Retinal pigment epithelial cell (primary cell): ENCODE data around the gene ZDHHC8.

ENCODE experiments used
- DNase-seq: peaks from one replicate; pipeline ENCODE4 v3.0.0-alpha.2; 2010; ENCODE audit warnings: low read depth
- H3K4me3 ChIP-seq: 2 replicates; pipeline ENCODE4 v1.5.1; 2011; ENCODE audit warnings: mild to moderate bottlenecking, low read length, control low read depth, moderate library complexity
- TF ChIP-seq, protein P1 (sequence below): conservative IDR thresholded peaks from 2 replicates; pipeline ENCODE4 v1.5.1; 2011; ENCODE audit warnings: low read depth, low read length, control low read depth, inconsistent platforms

The ZDHHC8 gene

DNA sequence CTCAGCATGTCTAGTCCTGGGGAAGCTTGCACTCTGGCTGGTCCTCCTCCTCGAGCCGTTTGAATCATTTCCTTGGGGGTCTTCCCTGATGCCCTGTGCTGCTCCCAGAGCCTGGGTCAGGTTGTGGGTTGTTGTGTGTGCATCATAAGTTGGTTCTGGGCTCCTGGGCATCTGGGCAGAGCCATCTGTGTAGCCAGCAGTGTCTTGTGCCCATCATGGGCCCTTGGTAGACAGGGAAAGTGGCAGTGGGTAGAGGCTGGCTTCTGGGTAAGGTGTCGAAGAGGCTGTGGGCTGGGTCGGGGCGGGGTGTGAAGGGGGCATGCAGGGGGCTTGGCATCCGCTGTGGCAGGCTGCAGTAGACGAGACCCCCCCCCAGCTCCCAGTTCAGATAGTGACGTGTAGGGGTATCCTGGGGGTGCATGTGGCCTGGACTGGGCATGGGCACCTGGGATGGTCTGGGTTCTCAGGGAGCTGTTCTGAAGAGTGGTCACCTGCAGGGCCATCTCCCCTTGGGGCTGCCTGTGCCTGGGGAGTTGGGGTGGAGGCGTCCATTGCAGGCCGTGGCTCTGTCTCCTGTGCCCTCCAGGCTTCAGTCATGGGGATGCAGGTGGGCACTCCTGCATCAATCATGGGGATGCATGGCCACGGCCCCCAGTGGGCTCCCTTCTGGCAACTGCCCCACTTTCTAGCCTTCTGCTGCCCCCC is 7.4 kb upstream of the ZDHHC8 start:
- H3K4me3 ChIP-seq: no peak overlapping the region
- no peak for DNase-seq
- TF ChIP-seq, protein P1, sequence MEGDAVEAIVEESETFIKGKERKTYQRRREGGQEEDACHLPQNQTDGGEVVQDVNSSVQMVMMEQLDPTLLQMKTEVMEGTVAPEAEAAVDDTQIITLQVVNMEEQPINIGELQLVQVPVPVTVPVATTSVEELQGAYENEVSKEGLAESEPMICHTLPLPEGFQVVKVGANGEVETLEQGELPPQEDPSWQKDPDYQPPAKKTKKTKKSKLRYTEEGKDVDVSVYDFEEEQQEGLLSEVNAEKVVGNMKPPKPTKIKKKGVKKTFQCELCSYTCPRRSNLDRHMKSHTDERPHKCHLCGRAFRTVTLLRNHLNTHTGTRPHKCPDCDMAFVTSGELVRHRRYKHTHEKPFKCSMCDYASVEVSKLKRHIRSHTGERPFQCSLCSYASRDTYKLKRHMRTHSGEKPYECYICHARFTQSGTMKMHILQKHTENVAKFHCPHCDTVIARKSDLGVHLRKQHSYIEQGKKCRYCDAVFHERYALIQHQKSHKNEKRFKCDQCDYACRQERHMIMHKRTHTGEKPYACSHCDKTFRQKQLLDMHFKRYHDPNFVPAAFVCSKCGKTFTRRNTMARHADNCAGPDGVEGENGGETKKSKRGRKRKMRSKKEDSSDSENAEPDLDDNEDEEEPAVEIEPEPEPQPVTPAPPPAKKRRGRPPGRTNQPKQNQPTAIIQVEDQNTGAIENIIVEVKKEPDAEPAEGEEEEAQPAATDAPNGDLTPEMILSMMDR: no peak

DNA sequence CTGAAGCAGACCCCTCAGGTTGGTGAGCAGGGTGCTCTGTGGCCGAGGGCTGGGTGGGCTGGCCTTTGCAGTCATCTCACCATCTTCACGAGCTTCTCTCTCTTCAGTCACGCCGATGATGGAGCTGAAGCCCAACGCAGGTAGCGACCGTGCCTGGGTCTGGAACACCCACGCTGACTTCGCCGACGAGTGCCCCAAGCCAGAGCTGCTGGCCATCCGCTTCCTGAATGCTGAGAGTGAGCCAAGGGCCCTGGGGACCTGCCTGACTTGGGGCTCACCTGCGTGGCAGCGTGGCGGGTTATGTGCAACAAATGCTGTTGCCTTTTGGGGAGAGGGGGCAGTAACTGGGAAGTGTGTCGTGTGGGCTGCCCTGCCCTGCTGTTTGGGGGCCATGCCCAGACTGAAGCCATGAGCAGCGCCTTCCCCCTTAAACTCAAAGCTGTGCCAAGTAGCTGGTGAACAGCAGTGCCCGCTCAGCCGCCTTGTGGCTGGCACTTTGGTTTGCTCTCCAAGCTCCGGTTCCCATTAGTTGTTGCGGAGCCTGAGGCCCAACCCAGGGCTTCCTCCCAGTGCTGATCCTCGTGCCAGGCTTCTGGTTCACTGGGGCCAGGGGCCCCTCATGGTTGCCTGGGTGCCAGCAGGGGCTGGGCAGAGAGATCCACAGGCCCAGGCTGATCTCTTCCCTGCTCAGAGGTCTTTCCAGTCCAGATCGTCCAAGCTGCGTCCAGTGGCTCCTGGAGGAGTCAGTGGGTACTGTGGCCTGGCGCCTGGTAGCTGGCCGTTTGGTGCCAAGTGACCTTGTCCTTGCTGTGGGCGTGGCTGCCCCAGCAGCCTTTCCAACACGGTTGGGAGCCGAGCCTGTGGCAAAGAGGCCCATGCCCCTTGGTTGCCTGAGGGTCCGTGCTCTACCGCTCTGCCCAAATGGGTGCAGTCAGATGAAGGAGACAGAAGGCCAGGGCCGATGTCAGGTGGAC is 6.1 kb upstream of the ZDHHC8 start:
- no peak overlapping the region for H3K4me3 ChIP-seq
- no peak for DNase-seq
- TF ChIP-seq, protein P1: no peak

DNA sequence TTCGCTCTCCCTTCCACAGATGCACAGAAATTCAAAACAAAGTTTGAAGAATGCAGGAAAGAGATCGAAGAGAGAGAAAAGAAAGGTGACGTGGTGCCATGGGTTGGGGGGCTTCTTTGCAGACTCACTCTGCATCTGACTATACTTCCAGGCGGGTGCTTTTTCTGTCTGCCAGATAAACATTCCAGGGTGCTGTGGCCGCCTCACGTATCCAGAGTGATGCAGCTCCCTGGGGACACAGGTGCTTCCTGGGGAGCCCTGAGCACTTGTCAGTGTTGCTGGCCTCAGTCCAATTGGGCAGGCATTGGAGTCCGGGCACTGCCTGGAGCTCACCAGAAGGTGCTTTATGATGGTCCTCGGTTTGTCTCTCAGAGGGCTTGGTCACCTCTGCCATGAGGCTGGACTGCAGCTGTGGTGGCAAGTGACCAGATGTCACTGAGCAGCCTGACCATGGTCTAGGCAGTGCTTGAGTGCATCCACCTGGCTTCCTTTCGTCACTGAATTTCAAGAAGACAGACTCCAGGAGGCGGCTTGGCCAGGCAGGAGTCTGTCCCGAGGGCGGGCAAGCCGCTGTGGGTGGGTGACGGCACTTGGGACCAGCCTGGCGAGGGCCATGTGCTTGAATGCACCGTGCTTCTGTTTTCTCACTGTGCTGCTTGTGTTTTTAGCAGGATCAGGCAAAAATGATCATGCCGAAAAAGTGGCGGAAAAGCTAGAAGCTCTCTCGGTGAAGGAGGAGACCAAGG is 5.1 kb upstream of the ZDHHC8 start:
- TF ChIP-seq, protein P1: no peak
- no peak for DNase-seq
- H3K4me3 ChIP-seq: no peak overlapping the region

- DNase-seq: no peak
- TF ChIP-seq, protein P1: no peak
- H3K4me3 ChIP-seq: no peak overlapping the region
Observed at GRCh38 chr22:20127318-20127868, 4.2 kb upstream of the ZDHHC8 start.

DNA sequence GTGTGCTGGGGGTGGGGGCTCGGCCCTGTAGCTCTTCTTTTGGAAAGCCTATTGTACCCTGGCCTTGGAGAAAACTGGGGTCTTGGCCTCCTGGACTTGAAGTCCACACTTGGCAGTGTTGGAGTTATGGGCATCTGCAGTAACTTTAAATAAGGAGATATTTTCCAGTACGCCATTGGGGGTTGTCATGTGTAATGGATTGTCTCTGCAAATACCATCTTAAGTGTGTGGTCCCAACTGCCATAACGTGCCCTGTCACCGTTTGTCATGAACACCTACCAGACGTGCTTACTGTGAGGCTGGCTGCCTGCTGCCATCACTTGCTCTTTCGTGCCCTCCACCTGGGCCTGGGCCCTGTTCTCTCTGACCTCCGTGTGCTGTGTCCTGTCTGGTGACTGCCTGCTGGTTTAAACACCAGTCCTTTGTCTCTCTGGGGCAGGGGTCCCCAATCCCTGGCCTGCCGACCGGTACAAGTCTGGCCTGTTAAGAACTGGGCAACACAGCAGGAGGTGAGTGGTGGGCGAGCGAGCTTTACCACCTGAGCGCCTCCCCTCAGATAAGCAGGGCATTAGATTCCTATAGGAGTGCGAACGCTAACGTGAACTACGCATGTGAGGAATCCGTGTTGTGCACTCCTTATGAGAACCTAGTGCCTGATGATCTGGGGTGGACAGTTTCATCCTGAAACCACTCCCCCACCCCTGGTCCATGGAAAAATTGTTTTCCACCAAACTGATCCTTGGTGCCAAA is 3.6 kb upstream of the ZDHHC8 start:
- H3K4me3 ChIP-seq: no peak overlapping the region
- DNase-seq: no peak
- TF ChIP-seq, protein P1: no peak

- TF ChIP-seq, protein P1: no peak
- no peak overlapping the region for H3K4me3 ChIP-seq
- DNase-seq: no peak
Observed at GRCh38 chr22:20128619-20128901, 3.0 kb upstream of the ZDHHC8 start.
